GM19452 (cell line): Measurements from ENCODE around the gene SOX6.
"Not testable (repeated sequence)": the region's sequence is repeated elsewhere in the genome, so short reads cannot be mapped to it uniquely, and the experiment has no call there.

ENCODE experiments used
- ATAC-seq: cut with Tn5 transposase; IDR thresholded peaks from one replicate; pipeline ENCODE4 v1.9.1; 2021; ENCODE audit not compliant: unreplicated experiment

The SOX6 gene

DNA sequence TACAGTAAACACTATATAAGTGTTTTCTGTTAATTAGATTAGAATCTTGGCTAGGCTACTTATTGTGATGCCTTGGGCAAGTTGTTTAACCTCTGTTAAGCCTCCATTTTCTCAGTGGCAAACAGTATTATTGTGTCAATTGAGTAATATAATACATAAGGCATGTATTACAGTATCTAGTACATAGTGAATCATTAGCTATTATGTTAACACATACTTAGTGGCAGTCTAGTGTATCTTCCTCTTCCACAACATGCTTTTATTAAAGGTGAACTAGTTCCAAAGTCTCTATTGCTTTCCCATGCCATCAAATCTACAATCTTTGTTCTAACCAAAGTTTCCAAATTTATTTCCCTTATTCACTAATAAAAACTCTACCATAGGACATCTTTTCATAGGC, 200.9 kb downstream of the SOX6 start:
- no peak for ATAC-seq

DNA sequence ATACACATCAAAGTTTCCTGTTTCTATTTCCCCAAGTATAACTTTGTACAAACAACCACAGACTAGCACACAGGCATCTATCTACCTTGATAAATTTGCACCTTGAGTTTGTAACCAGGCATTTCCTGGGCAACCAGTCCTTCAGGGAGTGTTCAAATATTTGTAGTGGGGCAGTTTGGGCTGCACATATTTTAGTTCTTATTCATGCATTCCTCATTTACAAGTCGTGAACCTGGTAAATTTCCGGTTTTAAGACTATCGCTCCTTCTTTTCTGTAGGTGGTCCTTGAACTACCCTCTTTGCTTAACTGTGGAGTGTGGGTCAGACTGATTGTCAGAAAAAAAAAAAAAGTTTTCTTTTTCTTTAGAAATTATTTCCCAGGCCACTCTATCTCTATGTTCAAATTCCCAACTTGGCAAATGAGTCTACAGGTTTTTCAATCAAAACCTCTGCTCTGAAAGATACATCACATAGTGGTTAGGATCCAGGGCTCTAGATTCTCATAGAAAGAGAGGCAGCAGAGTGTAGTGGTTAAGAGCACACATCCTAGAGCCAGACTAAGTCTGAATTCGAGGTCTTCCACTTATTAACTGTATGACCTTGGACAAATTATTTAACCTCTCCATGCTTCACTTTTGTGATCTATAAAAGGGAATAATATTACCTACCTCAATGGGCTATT, 201.5 kb downstream of the SOX6 start:
- ATAC-seq: no peak

DNA sequence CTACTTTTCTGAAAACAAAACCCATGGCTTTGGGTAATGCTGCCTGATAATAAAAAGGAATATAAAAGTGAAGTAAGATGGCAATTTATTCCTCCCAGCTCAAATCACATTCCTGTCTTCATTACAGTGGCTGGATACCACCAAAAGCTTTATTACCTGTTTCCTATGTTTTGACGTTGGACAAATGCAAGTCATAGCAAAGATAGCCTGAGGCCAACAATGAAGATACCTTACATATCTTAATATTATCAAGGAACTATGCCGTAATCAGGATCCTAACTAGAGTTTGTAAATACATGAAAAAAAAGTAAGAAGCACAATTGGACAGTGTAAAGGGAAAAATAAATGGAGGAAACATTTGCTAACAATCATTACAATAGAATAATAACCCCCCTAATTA, 202.4 kb downstream of the SOX6 start:
- no peak for ATAC-seq

DNA sequence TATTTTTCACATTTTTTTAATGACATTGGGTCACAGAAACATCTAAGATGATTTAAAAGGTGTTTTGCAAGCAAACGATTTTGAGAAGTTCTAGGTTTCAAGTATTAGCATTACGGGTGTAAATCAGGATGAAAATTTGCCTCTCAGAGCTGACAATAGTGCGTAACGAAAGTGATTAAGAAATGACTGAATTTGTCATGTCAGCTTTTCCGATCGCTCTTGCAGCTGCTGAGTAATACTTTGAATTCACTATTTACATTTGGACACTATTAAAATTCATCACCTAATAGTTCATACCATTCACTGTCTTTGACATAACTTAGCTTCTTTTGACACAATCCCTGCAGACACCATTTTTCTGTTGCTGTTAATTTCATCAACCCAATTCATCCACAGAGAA, 205.2 kb downstream of the SOX6 start:
- no peak for ATAC-seq

DNA sequence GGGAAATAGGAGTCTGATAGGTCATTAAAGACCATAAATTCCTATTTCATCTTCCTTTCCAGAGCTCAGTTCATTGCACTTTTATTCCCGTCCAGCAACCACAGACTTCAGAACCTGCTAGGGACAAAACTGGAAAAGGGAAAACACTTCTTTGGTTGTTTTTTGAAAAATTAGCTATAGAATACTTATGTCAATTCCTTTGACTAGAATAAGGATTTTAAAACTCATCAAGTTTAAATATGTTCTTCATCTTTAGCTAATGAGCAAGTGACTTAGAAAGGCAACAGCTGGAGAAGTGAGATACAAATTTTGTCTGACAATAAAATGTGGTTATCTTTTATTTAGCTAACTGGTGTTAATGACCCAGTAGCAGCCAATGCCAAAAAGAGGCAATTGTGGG, 206.9 kb downstream of the SOX6 start:
- no peak for ATAC-seq

DNA sequence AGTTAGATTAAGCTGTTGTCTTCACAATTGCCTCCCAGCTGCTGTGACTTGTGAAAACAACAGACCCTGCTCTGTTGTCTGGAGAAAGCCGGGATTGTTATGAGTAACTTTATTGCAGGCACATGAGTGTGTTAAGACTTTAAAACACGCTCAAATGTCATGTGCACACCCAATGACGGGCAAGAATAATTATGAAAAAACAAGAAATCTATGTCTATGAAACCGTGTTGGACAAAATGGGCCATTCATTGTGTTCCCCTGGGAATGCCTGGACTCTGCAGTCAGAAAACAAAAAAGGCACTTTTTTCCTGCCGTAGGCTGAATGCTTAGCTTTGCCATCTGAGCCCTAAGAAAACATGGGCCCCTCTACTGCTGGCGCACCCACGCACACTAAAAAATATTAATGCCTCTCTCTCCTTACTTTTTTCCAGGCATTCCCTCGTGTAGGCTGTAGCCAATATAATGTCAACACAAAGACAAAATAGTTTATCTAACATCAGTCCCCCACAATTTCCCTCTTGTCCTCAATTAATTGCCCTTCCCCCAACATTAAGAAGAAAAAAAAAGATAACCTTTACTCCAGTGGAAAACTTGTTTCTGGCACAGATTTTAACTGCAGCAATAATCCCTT, 207.9 kb downstream of the SOX6 start:
- no peak for ATAC-seq

DNA sequence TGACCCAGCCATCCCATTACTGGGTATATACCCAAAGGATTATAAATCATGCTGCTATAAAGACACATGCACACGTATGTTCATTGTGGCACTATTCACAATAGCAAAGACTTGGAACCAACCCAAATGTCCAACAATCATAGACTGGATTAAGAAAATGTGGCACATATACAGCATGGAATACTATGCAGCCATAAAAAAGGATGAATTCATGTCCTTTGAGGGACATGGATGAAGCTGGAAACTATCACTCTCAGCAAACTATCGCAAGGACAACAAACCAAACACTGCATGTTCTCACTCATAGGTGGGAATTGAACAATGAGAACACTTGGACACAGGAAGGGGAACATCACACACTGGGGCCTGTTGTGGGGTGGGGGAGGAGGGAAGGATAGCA, 209.4 kb downstream of the SOX6 start:
- ATAC-seq: not testable (repeated sequence)

DNA sequence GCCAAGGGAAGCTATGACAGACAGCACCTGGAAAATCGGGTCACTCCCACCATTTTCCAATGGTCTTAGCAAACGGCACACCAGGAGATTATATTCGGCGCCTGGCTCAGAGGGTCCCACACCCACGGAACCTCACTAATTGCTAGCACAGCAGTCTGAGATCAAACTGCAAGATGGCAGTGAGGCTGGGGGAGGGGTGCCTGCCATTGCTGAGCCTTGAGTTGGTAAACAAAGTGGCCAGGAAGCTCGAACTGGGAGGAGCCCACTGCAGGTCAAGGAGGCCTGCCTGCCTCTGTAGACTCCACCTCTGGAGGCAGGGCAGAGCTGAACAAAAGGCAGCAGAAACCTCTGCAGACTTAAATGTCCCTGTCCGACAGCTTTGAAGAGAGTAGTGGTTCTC, 214.7 kb downstream of the SOX6 start:
- not testable (repeated sequence) for ATAC-seq

DNA sequence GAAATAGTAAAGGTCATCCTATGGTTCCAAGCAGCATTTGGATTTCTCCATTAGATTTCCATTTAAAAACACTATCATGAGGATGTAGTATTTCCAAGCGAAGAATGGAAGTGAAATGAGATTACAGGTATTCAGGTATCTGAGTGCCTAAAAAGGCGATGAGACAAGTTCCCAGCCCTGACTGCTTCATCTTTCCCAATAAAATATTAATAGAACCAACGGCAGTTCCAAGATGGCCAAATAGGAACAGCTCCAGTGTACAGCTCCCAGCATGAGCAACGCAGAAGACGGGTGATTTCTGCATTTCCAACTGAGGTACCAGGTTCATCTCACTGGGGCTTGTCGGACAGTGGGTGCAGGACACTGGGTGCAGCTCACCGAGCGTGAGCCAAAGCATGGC, 215.2 kb downstream of the SOX6 start:
- ATAC-seq: not testable (repeated sequence)

DNA sequence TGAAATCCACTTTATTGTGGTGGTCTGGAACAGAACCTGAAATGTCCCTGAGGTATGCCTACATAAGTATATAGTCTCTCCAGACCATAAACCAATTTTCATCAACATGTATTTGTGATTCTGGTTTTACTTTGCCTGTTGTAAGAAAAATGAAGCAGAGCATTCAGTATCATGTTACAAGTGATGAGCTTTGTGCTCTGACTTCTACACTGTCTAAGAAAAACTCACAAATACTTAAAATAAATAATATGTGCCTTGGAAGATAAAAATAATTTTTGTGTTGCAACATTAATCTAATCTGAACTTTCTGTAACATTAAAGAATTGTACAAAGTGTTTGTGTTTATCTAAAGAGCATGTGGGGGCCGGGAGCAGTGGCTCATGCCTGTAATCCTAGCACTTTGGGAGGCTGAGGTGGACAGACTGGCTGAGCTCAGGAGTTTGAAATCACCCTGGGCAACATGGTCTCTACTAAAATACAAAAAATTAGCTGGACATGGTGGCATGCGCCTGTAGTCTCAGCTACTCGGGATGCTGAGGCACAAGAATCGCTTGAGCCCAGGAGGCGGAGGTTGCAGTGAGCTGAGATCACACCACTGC, 219.5 kb downstream of the SOX6 start:
- no peak for ATAC-seq

DNA sequence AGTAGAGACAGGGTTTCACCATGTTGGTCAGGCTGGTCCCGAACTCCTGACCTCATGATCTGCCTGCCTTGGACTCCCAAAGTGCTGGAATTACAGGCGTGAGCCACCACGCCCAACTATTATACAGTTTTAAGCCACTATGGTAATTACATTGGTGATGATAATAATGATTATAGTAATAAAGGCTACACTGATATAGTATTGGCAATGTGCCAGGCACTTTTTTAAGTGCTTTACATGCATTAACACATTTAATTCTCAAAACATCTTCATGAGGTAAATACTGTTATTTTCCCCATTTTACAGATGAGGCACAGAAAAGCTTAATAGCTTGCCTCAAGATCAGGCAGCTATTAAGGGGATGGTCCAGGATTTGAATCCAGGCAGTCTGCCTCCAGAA, 222.5 kb downstream of the SOX6 start:
- no peak for ATAC-seq

DNA sequence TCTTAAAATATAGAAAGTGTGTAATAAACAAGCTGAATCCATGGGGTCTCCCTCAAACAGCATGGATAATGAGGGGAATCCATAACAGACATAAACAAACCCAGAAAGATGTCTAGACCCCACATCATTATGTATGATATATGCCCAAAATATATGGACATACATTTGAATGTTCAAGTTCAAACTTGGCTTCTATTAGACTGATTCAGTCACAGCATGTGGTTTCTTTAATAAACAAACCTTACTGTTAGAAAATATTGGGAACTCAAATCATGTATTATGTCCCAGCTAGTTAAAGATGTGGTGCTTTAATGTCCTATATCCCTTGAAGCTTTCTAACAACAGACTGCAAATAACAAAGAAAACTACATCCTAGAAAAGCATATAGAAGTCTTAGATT, 228.6 kb downstream of the SOX6 start:
- ATAC-seq: no peak

DNA sequence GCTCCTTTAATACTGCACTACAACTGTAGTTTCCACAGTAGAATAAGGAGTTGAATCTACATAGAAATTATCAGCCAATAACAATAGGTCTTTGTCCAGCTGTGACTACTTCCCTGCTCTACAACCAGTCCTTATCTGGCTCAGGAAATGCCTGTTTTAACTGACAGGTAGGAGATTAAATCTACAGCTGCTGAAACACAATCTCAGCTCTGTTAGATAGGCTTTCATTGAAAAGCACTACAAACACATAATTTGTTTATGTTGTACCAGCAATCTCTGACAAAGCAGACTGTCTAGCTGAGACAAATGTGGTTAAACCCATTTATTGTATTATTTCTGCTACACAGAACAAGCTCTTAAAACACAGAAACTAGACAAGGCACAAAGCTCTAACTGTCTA, 230.0 kb downstream of the SOX6 start:
- ATAC-seq: no peak

DNA sequence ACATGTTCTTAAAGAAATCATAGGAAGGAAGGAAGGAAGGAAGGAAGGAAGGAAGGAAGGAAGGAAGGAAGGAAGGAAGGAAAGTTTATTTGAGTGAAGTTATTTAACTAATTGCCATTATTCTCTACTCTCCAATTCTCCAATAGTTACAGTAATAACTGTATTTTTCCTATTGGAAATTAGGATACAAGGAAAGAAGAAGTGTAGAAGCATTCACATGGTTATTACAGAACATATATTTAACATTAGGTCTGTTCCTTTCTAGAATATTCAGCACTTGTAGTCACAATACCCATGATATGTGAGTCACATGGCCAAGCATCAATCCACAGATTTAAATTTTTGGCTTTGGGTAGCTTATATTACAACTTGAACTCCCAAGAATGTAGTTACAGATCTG, 230.6 kb downstream of the SOX6 start:
- no peak for ATAC-seq

DNA sequence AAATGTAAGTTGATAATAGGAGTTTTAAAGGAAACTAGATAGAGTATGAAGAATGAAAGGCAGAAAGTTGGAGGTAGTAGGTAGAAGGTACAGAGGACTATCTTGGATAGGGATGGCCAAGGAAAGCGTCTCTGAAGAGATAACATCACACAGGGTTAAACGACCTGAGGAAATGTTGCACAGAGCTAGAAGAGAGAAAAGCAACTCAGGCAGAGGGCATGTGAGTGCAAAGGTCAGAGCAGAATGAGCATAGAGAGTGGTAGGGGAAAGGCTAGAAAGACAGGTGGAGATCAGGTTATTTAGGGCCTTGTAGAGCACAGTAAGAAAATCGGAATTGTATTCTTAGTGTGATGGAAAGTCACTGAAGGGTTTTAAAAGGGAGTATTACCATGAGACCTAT, 232.0 kb downstream of the SOX6 start:
- ATAC-seq: no peak

DNA sequence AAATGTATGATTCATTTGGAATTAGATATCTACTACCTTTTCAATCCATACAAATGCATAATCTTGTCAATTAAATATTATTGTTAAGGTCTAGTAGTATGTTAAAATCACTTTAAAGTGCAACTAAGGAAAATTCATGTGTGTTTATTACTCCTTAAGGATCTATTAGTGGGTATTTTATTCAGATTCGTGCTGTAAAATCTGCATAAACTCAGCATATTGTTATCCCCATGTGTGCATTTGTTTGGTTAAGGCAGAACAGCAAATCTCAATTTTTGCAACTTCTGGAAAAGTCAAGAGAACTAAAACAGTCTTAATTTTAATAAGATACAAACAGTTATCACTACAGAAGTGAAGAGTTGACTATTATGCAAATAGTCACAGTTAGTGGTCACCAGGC, 234.5 kb downstream of the SOX6 start:
- no peak for ATAC-seq

DNA sequence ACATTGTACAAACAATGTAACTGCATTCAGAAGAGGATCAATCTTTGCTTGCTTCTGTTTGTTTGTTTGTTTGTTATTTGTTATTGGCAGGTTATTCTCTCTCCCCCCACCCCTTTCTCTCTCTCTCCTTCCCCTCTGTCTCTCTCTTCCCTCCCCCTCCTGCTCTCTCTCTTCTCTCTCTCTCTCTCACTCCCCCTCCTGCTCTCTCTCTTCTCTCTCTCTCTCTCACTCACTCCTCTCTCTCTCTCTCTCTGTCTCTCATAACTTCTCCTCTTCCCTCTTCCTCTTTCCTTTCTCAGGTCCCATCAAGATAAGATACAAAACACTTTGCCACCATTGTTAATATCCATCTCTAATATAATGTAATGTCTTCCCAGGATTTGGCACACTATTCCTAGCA, 236.3 kb downstream of the SOX6 start:
- ATAC-seq: no peak

DNA sequence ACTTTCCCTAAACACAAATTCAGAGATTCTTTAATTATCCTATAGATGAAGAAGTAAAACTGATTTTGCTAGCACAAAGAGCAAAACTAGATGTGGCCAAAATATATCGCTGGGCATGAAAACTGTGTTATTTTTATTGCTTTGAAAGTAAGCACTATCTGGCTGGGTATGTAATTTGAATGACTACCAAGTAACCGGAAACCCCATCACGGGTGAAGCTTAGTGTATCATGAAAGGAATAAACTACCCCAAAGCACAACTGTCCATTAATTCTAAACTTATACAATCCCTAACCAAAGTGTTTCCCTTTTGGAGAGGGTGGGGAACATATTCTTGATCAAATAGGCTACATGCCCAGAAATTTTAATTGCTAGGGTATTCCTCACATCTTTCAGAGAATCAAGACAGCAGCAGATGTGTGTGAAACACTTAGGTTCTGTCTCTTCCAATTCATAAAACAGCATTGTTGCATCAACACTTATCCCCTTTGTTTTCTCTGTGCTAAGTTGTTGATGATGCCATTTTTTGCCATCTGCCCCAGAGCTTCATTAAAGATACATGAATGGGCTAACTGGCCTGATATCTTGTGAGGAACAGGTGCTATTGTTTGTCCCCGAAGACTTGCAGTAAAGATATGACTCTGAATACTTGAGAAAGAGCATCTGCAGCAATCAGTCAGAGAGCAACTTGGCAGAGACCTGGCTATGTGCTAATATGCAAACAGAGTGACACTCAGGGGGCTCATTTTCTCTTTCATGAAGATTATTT, 238.2 kb downstream of the SOX6 start:
- no peak for ATAC-seq

DNA sequence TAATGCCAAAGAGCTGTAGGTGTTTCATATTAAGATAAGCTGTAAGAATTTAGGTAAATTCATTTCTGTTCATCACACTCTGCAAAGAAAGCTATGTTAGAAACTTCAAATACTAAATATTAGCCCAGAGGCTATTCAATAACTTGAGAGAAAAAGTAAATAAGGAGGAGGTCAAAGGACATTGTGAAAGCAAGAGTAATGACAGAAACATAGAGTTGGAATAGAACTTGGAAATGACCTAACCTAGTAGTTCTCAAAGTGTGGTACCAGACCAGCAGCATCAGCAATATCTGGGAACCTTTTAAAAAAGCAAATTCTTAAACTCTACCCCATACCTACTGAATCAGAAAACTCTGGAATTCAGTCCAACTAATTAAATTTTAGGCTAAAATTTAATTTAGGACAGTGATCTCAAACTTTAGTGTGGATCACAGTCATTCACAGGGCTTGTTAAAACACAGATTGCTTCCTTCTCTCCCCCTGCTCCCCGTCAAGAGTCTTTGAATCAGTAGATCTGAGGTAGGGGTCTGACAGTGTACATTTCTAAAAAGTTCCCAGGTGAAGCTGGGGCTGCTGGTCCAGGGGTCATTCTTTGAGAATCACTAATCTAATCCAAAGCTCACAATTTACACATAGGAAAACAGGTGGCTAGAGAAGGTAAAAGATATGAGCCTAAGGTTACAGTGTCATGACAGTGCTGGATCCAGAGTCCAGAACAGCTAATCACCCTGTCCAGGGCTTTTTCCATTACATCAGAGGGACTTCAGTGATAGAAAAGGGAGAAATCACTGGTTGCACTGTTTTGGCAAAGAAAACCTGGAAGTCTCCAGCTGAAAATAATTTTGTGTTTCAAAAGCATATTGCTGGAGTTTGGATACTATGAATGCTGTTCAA, 241.1 kb downstream of the SOX6 start:
- no peak for ATAC-seq

DNA sequence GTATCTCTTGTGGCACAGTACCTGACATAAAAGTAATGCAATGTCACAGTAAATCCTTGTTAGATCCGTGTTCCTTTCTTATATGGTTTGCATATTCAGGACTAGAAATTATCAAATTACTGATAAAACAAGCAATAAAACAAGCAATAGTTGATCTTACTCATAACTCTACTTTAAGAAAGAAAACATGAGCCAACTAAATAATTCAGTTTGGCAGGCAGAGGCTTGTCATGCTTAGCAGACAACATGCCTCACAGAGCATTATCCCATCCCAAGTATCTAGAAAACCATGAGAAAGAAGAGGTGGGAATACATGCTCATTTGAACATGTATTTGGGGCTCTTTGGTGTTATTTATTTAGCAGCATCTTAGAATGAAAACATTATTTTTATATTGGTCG, 241.9 kb downstream of the SOX6 start:
- no peak for ATAC-seq

DNA sequence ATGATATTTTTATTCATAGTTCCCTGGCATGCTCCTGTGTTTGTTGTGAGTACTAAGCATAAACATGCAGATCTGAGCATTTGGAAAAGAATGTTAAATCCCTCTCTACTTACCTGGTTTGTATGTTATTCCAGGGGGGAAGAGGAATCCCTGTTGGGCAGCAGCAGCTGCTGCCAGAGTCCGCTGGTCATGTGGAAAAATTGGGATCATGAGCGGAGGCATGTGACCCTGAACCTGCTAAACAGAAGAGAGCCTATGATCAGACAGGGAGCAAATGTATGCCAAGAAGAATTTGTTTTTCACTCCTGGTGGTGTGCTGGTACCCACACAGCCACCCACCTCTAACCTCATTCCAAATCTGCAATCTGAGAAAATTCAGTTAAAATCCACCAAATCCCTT, 244.7 kb downstream of the SOX6 start:
- ATAC-seq: no peak
